HL-60/S4 treated with retinoic acid at 250 ng/mL for 4 days and 3 days (cell line): Measurements from ENCODE around the gene ZNRD2.
"Not testable (repeated sequence)": the region's sequence is repeated elsewhere in the genome, so short reads cannot be mapped to it uniquely, and the experiment has no call there.

Experiments used
- in situ Hi-C: fragments of 300-500 bp; cut with MboI; formaldehyde crosslinking; loops from 2 replicates; pipeline ENCODE4 v1.7.0; 2022; ENCODE audit warnings: low sequenced_read_pairs

ZNRD2 gene

DNA sequence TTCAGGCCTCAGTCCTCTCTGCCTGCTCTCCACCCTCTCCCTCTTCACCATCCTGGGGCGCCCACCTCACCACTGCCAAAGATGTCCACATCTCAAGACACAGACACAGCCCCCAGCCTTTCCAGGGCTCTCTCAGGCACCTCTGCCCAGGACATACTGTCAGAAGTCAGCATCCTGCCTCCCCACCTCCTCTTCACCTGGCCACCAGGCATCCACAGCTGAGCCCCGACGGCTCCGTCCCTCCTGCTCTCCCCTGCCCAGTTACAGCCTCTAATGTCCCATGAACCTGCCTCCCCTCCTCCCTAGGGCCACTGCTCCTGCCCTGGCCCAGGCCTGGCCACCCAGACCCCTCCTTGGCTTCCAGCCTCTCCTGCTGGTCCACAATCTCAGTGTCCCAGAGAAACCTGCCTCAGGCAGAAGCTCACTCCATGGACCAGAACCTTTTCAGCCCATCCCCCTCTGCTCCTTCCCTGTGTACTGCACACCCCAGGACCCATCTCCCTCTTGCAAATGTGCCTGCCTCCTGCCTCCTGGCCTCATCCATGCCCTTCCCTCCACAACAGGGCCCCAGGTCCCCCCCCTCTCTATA, 15.3 kb upstream of the ZNRD2 start:
- in situ Hi-C loops: no loop called here

DNA sequence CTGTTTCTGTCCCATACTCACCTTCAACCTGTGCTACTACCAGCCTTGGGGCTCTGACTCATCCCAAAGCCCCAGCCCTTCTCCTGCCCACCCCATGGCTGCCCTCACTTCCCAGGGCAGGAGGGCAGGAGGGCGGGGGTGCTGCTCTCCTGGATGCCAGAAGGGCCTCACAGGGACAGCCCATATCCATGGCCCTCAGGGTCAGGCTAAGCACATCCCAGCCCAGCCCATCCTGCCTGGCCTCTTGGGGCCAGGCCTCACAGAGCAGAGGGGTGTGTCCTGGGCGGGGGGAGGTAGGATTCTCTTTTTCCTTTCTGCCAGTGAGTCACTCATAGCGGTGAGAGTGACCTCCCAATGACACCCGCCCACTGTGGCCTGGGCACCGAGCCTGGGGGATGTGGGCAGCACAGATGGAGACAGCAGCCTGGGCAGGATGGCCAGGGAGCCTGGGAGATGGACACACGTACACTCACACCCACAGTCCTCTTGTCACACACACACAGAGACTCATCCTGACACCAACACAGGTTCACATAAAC, 14.5 kb upstream of the ZNRD2 start:
- in situ Hi-C loops: no loop called here

GRCh38 chr11:65556470-65557279, 13.6 kb upstream of the ZNRD2 start:
- in situ Hi-C loops: no loop called here

GRCh38 chr11:65557280-65558001, 12.8 kb upstream of the ZNRD2 start:
- in situ Hi-C loops: no loop called here

- in situ Hi-C loops: no loop called here
Observed at GRCh38 chr11:65558002-65558929, 12.0 kb upstream of the ZNRD2 start, which contains the start of gene LTBP3. LTBP3 (minus strand) TSS chr11:65558359; CDS start chr11:65557959, 400 bp downstream.

DNA sequence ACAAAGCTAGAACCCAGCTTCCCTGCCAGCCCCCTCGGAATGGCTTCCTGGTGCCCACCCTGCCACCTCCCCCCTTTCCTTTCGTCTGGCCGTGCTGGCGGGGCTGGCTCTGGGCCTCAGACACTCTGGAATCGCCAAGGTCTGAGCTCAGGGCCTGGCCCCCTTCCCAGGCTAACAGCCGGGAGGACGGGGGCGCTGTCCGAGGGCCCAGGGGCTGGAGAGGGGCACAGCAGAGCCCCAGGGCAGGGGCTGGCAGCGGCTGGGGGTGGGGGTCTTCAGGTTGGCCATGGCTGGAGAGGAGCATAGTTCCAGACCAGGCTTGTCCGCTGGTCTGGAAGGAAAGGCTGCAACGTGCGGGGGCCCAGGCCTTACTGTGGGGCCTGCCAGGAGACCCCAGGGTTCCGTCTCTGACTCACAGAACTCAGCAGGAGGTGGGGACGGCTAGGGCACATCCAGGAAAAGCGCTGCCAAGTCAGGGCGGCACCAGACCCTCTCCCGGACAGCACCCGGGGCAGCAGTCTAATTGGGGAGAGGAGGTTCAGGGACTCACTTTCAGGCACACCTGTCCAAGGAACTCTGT, 11.3 kb upstream of the ZNRD2 start:
- in situ Hi-C loops: no loop called here

GRCh38 chr11:65559535-65559934, 10.7 kb upstream of the ZNRD2 start:
- in situ Hi-C loops: no loop called here

GRCh38 chr11:65559951-65560537, 10.2 kb upstream of the ZNRD2 start:
- in situ Hi-C loops: no loop called here

DNA sequence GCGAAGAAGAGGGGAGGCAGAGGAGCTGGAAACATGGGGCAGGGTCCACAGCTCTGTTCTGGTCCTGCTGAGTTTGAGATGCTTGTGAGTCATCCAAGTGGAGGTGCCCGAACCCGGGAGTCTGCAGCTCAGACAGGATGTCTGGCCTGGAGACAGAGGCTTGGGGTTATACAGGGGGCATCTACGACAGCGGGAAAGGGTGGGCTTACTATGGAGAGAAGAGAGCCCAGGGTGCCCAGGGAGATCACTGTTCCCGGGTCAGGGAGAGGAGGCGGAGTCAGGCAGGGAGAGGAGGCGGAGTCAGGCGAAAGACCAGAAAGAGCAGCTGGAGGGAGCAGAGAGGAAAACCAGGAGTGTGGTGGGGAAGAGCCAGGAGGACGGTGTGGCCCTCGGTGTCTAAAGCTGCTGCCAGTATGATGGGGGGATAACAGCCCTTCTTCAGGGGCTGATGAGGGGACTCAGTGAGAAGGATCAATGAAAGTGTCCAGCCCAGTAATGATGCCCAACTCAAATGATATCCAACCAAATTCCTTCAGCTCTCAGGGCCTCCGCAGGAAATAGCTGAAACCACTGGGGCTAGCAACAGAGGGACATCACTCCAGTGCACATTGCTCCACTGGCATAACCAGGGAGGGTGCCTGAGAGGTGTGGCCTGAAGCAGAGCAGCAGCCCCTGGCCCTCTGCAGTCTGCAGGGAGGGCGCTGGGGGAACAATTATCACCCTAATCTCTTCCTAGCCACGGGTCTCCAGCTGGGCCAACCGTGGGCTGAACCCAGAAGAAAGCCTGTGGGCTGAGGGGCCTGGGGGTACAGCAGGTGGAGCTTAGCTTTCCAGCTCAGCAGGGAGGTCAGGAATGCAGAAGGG, 9.5 kb upstream of the ZNRD2 start:
- in situ Hi-C loops: no loop called here

- in situ Hi-C loops: no loop called here
Observed at GRCh38 chr11:65562020-65562419, 8.3 kb upstream of the ZNRD2 start.

DNA sequence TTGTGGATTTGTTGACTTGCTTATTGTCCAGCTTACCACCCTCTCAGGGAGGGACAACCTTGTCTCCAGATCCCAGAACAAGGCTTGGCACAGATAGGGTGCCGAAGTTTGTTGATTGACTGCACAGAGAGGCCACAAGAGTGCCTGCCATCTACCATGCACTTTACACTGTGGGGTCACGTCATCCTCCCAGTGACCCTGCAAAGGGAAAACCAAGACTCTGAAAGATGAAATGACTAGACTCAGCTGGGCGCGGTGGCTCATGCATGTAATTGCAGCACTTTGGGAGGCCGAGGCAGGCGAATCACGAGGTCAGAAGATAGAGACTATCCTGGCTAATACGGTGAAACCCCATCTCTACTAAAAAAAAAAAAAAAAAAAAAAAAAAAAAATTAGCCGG, 7.5 kb upstream of the ZNRD2 start:
- in situ Hi-C loops: no loop called here

DNA sequence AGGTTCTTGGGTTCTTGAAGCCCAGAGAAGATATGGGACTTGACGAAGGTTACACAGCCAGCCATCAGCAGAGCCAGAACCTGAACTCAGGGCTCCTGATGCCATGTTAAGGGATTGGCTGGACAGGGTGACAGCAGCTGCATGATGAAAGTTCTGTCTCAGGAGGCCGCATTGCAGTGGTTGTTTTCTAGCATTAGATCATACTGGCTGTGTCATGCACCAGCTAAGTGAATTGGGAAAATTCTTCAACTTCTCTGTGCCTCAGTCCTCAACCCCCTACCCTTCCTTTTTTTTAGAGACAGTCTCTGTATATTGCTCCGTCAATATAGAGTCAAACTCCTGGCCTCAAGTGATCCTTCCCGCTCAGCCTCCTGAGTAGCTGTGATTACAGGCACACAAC, 6.7 kb upstream of the ZNRD2 start:
- in situ Hi-C loops: no loop called here

GRCh38 chr11:65564879-65565559, 5.3 kb upstream of the ZNRD2 start:
- in situ Hi-C loops: not testable (repeated sequence)

GRCh38 chr11:65565624-65566453, 4.4 kb upstream of the ZNRD2 start:
- in situ Hi-C loops: no loop called here

DNA sequence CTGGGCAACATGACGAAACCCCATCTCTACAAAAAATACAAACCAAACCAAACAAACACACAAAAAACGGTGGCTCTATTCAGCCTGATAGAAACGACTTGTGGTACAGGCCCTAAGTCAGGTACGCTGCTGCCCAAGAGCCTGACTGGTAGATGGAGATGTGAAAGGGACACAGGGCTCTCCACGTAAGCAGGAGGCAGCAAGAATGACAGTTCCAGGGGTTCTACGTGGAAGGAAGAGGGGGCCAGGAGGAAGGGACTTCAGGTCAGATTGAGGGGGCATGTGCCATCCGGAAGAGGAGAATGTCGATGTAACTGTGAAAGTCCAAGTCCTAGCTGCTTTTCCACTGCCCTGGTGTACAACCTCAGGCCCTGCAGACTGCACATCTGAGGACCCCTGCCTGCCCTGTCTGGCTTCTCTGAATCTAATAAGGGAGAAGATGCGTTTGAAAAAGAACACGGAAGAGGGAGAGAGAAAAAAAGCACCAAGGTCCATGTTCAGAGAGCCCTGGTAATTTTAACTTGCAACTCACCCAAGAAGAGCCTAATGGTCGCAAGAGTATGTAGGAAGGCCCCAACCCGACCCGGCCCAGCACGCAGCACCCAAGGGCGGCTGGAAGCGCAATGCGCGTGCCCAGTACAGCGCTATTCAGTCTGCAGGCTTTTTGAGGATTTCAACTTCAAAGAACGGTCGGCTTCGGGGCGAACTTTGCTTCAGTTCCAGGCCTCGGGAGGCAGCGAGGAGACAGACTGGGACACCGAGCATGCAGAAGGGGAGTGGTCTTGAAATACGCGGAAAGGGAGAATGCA, 909 bp upstream of the ZNRD2 start:
- in situ Hi-C loops: no loop called here

DNA sequence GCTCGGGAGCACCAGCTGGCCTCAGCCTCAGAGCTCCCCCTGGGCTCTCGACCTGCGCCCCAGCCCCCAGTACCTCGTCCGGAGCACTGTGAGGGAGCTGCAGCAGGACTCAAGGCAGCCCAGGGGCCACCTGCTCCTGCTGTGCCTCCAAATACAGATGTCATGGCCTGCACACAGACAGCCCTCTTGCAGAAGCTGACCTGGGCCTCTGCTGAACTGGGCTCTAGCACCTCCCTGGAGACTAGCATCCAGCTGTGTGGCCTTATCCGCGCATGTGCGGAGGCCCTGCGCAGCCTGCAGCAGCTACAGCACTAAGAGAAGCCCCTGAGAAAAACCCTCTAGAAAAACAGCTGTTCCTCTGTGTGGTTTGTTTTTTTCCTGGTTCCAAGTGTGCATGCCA, 1.1 kb downstream of the ZNRD2 start:
- in situ Hi-C loops: no loop called here

- in situ Hi-C loops: no loop called here
Observed at GRCh38 chr11:65571940-65572339, 1.7 kb downstream of the ZNRD2 start.
